ENCODE data around the gene DDX28. TPM values are rescaled to one million over a fixed set of nuclear protein-coding genes. Genes with fewer than 3 reads are reported as not detected.

Gene DDX28
- total RNA-seq, 1 donor from 2014 or later, result 6.2 TPM

DNA sequence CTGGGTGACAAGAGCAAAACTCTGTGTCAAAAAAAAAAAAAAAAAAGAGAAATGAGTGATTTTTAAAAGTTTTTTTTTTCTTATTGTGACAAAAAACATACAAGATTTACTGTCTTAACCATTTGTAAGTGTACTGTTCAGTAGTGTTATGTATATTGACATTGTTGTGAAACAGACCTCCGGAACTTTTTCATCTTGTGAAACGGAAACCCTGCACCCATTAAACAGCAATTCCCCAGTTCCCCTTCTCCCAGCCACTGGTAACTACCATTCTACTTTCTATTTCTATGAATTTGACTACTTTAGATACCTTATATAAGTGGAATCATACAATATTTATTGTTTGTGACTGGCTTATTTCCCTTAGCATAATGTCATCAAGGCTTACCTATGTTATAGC, 18.8 kb upstream of the DDX28 start:
- H3K27me3 ChIP-seq (ENCODE audit: insufficient read depth, low read length), result no peaks in the 10 kb centered on the region

GRCh38 chr16:68040506-68041288, 17.7 kb upstream of the DDX28 start:
- FAIRE-seq, result no peak
- H3K27me3 ChIP-seq (ENCODE audit: insufficient read depth, low read length), result no peaks in the 10 kb centered on the region
- H4K20me1 ChIP-seq (ENCODE audit: insufficient read depth, low read length), result peaks cover 11% of the 10 kb centered on the region
- Mint-ChIP-seq H3K4me3 (ENCODE audit: unreplicated experiment) (no peak overlapping the region), H3K36me3 (ENCODE audit: low read depth, unreplicated experiment) (peaks cover 1% of the 10 kb centered on the region), H3K9me3 (ENCODE audit: unreplicated experiment) (no peaks in the 10 kb centered on the region), H3K4me1 (ENCODE audit: low read depth, unreplicated experiment) (no peaks in the 10 kb centered on the region), H3K27ac (ENCODE audit: unreplicated experiment) (no peak overlapping the region), H3K27me3 (ENCODE audit: low read depth, unreplicated experiment) (no peaks in the 10 kb centered on the region)
- no peaks in the 10 kb centered on the region for H3K36me3 ChIP-seq (ENCODE audit: insufficient read depth, low read length)
- H3K4me2 ChIP-seq (ENCODE audit: low read length), result no peak overlapping the region
- H2AFZ ChIP-seq (ENCODE audit: low read depth, low read length), result peak overlapping the region; percentile 5
- H3K27ac ChIP-seq (ENCODE audit: low read depth, low read length), result no peak overlapping the region
- no peaks in the 10 kb centered on the region for H3K9me3 ChIP-seq (ENCODE audit: insufficient read depth, low read depth, low read length)
- DNase-seq (ENCODE audit: low read depth), result peak; percentile 10
- TF ChIP-seq EZH2 (IDR thresholded peaks at IDR 0.05; ENCODE audit: insufficient read depth, low read length) (no peak), CTCF (IDR thresholded peaks at IDR 0.05; ENCODE audit: insufficient read depth, low read depth, low read length) (peak; percentile 73)
- H3K4me1 ChIP-seq (ENCODE audit: insufficient read depth, low read length), result no peaks in the 10 kb centered on the region
- no peak overlapping the region for H3K9ac ChIP-seq (ENCODE audit: low read length)
- no peak overlapping the region for H3K4me3 ChIP-seq (ENCODE audit: insufficient read depth, low read depth, low read length)
- no peaks in the 10 kb centered on the region for H3K79me2 ChIP-seq (ENCODE audit: insufficient read depth, low read length)

More for the DNA sequence above, 18.8 kb upstream of the DDX28 start:
- Mint-ChIP-seq H3K36me3 (ENCODE audit: low read depth, unreplicated experiment) (peaks cover 3% of the 10 kb centered on the region), H3K4me3 (ENCODE audit: unreplicated experiment) (no peak overlapping the region), H3K4me1 (ENCODE audit: low read depth, unreplicated experiment) (no peaks in the 10 kb centered on the region), H3K27ac (ENCODE audit: unreplicated experiment) (no peak overlapping the region), H3K9me3 (ENCODE audit: unreplicated experiment) (no peaks in the 10 kb centered on the region), H3K27me3 (ENCODE audit: low read depth, unreplicated experiment) (no peaks in the 10 kb centered on the region)
- no peak for TF ChIP-seq EZH2 (IDR thresholded peaks at IDR 0.05; ENCODE audit: insufficient read depth, low read length)
- no peak for TF ChIP-seq CTCF (IDR thresholded peaks at IDR 0.05; ENCODE audit: insufficient read depth, low read depth, low read length)
- Histone ChIP-seq H3K4me2 (ENCODE audit: low read length) (no peak overlapping the region), H3K79me2 (ENCODE audit: insufficient read depth, low read length) (no peaks in the 10 kb centered on the region), H2AFZ (ENCODE audit: low read depth, low read length) (no peak overlapping the region), H3K36me3 (ENCODE audit: insufficient read depth, low read length) (no peaks in the 10 kb centered on the region), H3K4me3 (ENCODE audit: insufficient read depth, low read depth, low read length) (no peak overlapping the region), H3K27ac (ENCODE audit: low read depth, low read length) (no peak overlapping the region), H3K4me1 (ENCODE audit: insufficient read depth, low read length) (no peaks in the 10 kb centered on the region), H3K9ac (ENCODE audit: low read length) (no peak overlapping the region), H4K20me1 (ENCODE audit: insufficient read depth, low read length) (peaks cover 11% of the 10 kb centered on the region), H3K9me3 (ENCODE audit: insufficient read depth, low read depth, low read length) (no peaks in the 10 kb centered on the region)
- DNase-seq (ENCODE audit: low read depth) (no peak), FAIRE-seq (no peak)
